GM12892 (cell line): Measurements from ENCODE around the gene HDGFL2.
A peak's percentile ranks its signal among the peaks of the same experiment; 100 is the strongest.

ENCODE experiments used
- DNase-seq: peaks from one replicate; pipeline ENCODE4 v3.0.0; 2011; ENCODE audit not compliant: insufficient read length
- FAIRE-seq: peaks from 2 replicates; lab custom pipeline; 2011; peaks lifted over from hg19 to GRCh38; lab: Jason Lieb, UNC
- POLR2A ChIP-seq: IDR thresholded peaks from 2 replicates; pipeline ENCODE4 v1.6.1; 2011; ENCODE audit warnings: low read depth, low read length, control low read depth
- POLR2AphosphoS5 ChIP-seq: IDR thresholded peaks from 2 replicates; pipeline ENCODE4 v1.6.1; 2011; ENCODE audit warnings: low read depth, low read length, control low read depth
- TAF1 ChIP-seq: IDR thresholded peaks from 2 replicates; pipeline ENCODE4 v1.6.1; 2011; ENCODE audit warnings: low read depth, mild to moderate bottlenecking, control low read depth, low read length, borderline replicate concordance

The HDGFL2 gene

DNA sequence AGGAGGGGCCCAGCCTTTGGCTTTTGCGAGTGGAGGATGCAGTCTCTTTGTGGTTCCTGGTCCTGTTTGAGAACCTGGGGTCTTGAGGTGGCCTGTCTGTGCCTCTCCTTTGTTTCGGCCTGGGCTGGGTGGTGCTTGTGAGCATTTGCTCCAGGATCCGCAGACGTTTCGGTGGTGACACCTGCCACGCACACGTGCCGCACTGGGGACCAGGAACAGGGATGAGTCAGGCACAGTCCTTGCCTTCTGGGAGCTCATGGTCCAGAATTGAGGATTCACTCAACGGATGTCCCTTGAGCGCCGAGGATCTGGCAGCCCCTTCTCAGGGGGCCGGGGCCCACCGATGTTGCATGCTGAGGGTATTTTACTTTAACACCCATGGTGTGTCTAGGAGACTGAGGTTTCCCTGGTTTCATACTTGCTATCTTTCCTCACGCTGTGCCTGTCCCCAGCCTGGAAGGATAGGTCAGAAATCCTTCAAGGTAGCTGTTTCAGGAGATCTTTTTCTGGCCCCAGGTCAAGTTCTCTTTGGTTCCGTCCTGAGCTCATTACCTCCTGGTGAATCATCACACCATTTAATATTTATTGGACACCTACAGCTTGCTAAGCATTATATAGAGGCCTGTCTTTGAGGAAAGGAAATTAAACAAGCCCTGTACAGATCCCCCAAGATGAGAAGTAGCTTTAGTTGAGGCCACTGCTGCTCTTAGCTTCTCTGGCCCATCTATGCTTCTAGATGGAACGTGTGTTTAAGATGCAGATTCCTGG lies 5.1 kb downstream of the HDGFL2 start:
- no peak for FAIRE-seq
- TF ChIP-seq POLR2AphosphoS5 (no peak), POLR2A (no peak), TAF1 (no peak)
- no peak for DNase-seq

DNA sequence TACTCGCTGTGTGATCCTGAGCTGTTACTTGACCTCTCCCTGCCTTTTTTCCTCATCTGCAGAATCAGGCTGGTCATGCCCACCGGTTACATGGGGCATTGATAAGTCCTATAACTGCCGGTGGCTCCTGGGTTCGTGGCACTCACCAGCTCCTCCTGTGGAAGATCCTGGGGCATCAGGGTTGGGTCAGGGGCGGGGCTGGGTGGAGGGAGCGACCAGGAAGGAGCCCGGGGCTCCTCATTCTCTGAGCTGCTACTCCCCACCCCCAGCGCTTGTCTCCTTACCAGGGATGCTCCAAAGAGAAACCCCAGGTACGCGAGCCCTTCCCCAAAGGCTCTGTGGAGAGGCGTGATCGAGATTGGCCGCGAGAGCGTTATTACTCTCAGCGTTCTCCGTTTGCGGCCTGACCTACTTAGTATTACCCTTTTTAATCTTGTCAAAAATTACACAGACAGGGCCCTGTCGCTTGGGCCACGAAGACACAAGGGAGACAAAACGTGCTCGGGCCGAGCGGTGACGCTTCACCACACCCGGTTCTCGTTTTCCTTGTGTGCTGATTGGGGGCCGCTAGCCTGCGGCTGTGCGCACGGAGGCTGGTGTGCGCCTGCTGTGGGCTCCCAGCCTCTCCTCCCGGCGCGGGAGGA lies 10.7 kb downstream of the HDGFL2 start:
- TF ChIP-seq TAF1 (no peak), POLR2A (no peak), POLR2AphosphoS5 (no peak)
- DNase-seq: no peak
- no peak for FAIRE-seq

DNA sequence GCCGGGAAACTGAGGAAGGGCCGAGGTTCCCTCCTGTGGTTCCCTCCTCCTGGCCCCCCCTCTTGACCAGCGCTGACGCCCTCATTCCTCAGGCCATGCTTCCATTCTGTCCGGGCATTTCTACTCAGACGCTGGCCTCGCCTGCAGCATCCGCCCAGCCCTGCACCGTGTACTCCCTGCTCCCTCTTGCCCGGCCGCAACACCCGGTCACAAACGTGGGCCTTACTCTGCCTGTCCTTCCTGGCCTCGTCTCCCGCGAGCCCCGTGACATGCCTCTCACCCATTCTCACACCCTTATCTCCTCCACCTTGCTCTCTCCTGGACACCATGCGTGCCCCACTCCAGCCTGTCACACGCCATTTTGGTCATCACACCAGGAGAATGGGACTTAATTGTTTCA lies 11.3 kb downstream of the HDGFL2 start:
- DNase-seq (no peak), FAIRE-seq (no peak)
- TF ChIP-seq POLR2A (no peak), TAF1 (no peak), POLR2AphosphoS5 (no peak)

DNA sequence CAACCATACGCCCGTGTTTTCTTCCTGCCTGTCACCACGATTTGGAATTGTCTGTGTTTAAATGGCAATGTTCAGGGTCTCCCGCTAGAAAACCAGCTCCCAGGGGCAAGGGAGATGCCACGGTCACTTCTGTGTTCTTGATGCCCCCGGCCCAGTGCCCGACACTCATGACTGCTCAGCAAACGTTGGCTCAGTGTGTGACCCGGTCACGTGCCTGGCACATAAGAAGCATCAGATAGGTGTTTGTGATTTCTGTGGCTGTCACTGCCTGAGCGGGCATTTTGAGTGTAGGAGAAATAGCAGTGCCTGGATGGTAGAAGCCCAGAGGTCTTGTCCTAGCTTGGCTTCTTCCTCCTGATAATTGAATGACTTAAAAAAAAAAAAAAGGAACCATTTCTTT lies 15.5 kb downstream of the HDGFL2 start:
- TF ChIP-seq TAF1 (no peak), POLR2AphosphoS5 (no peak), POLR2A (no peak)
- no peak for FAIRE-seq
- DNase-seq: peak; percentile 9

DNA sequence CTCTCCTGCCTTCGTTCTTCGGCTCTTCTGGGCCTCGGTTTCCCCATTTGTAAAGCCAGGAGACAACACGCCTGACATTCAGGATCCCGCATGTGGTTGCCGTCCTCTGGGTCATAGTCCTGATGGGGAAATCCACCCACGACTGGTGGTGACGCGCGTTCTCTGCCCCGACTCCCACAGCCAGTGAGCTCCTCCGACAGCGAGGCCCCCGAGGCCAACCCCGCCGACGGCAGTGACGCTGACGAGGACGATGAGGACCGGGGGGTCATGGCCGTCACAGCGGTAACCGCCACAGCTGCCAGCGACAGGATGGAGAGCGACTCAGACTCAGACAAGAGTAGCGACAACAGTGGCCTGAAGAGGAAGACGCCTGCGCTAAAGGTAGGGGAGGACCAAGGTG lies 16.4 kb downstream of the HDGFL2 start:
- DNase-seq: no peak
- TF ChIP-seq TAF1 (no peak), POLR2AphosphoS5 (no peak), POLR2A (no peak)
- FAIRE-seq: no peak

DNA sequence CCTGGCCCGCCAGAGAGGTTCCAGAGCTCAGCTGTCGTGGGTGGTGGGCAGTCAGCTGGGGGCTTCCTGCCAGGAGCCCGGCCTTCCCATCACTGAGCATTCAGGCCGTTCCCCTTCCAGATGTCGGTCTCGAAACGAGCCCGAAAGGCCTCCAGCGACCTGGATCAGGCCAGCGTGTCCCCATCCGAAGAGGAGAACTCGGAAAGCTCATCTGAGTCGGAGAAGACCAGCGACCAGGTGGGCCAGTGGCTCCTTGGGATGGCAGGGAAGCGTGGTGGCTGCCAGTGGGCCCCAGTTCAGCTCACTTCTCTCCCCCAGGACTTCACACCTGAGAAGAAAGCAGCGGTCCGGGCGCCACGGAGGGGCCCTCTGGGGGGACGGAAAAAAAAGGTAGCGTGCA lies 19.3 kb downstream of the HDGFL2 start:
- TF ChIP-seq POLR2A (no peak), TAF1 (no peak), POLR2AphosphoS5 (no peak)
- DNase-seq (no peak), FAIRE-seq (no peak)

DNA sequence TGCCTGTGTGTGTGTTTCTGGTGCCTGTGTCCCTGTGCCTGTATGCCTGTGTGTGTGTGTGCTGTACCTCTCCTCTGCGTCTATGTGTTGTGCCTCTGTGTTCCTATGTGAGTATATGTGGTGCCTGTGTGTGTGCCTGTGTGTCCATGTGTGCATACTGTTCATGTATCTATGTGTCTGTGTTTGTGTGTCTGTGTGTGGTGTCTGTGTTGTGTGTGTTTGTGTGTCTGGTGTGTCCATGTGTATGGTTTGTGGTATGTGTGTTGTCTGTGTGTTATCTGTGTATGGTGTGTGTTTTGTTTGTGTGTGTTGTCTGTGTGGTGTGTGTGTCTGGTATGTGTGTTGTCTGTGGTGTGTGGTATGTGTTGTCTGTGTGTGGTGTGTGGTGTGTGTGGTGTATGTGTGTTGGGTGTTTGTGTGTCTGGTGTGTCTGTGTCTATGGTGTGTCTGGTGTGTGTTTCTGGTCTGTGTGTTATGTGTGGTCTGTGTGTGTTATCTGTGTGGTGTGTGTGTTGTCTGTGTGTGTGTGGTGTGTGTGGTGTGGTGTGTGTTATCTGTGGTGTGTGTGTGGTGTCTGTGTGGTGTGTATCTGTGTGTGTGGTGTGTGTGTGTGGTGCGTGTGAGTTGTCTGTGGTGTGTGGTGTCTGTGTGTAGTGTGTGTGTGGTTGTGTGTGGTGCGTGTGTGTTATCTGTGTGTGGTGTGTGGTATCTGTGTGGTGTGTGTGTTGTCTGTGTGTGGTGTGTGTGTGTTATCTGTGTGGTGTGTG lies 20.4 kb downstream of the HDGFL2 start:
- FAIRE-seq: peak; percentile 92
- no peak for DNase-seq
- no peak for TF ChIP-seq POLR2A
- no peak for TF ChIP-seq POLR2AphosphoS5
- TF ChIP-seq TAF1: no peak

DNA sequence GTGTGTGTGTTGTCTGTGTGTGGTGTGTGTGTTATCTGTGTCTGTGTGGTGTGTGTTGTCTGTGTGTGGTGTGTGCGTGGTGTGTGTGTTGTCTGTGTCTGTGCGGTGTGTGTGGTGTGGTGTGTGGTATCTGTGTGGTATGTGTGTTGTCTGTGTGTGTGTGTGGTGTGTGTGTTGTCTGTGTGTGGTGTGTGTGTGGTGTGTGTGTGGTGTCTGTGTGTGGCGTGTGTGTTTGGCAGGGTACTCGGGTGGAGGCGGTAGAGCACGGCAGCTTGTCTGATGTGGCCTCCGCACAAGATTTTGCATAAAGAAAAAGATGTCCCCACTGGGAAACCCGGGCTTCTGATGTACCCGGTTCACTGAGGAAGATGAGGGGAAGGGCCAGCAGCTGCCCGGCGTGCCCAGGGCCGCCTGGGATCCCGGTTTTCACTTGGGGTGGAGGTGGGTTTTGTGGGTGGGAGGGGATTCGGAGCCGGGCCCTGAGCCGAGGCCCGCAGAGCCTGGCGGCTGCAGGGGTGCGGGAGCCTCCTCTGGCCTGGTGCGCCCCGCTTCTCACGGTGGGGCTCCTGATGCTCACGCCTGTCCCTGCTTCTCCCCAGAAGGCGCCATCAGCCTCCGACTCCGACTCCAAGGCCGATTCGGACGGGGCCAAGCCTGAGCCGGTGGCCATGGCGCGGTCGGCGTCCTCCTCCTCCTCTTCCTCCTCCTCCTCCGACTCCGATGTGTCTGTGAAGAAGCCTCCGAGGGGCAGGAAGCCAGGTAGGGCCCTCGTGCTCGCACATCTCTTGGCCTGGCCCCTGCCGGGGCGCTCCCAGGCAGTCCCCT lies 21.2 kb downstream of the HDGFL2 start:
- FAIRE-seq: no peak
- no peak for DNase-seq
- TF ChIP-seq POLR2A: no peak

DNA sequence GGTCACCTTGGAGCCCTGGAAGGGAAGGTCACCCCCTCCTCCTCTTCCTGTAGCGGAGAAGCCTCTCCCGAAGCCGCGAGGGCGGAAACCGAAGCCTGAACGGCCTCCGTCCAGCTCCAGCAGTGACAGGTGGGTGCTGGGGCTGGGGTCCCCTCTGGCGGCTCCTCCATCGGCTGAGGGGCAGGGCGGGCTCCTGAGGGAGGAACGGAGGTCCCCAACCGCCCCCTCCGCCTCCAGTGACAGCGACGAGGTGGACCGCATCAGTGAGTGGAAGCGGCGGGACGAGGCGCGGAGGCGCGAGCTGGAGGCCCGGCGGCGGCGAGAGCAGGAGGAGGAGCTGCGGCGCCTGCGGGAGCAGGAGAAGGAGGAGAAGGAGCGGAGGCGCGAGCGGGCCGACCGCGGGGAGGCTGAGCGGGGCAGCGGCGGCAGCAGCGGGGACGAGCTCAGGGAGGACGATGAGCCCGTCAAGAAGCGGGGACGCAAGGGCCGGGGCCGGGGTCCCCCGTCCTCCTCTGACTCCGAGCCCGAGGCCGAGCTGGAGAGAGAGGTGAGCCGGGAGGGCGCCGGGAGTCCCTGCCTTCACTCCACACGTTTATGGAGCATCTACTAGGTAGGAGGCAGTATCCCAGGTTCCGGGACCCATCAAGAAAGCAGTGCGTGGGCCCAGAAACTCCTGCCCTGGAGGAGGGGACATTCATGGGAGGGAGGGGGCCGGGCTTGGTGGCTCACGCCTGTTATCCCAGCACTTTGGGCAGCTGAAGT lies 22.0 kb downstream of the HDGFL2 start:
- DNase-seq (no peak), FAIRE-seq (no peak)
- TF ChIP-seq POLR2AphosphoS5 (no peak), POLR2A (no peak), TAF1 (no peak)

DNA sequence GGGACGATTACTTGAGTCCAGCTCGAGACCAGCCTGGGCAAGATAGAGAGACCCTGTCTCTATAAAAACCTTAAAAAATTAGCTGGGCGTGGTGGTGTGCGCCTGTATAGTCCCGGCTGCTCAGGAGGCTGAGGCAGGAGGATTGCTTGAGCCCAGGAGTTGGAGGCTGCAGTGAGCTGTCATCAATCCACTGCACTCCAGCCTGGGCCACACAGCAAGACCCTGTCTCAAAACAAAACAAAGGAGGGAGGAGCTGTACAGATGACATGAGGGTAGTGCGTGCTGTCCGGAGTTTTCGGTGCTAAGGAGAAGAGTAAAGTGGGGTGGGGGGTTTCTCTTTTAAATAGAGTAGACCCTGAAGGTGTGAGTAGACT lies 22.6 kb downstream of the HDGFL2 start:
- TF ChIP-seq POLR2A: no peak
- TF ChIP-seq POLR2AphosphoS5: no peak
- TF ChIP-seq TAF1: no peak
- DNase-seq (no peak), FAIRE-seq (no peak)
